Stimulated activated CD8-positive, alpha-beta memory T cell treated with anti-CD3 and anti-CD28 coated beads, Interleukin-4, amount 100 ng/mL, for 1 hour (primary cell): Measurements from ENCODE around the gene RIPOR3.
"Not testable (repeated sequence)": the region's sequence is repeated elsewhere in the genome, so short reads cannot be mapped to it uniquely, and the experiment has no call there.

Experiments
- DNase-seq, 2 donors: peaks; one replicate each; pipeline ENCODE4 v3.0.0-alpha.2; 2020; ENCODE audit warnings: low read depth in 2 of 2, low spot score in 1 of 2

Gene RIPOR3

DNA sequence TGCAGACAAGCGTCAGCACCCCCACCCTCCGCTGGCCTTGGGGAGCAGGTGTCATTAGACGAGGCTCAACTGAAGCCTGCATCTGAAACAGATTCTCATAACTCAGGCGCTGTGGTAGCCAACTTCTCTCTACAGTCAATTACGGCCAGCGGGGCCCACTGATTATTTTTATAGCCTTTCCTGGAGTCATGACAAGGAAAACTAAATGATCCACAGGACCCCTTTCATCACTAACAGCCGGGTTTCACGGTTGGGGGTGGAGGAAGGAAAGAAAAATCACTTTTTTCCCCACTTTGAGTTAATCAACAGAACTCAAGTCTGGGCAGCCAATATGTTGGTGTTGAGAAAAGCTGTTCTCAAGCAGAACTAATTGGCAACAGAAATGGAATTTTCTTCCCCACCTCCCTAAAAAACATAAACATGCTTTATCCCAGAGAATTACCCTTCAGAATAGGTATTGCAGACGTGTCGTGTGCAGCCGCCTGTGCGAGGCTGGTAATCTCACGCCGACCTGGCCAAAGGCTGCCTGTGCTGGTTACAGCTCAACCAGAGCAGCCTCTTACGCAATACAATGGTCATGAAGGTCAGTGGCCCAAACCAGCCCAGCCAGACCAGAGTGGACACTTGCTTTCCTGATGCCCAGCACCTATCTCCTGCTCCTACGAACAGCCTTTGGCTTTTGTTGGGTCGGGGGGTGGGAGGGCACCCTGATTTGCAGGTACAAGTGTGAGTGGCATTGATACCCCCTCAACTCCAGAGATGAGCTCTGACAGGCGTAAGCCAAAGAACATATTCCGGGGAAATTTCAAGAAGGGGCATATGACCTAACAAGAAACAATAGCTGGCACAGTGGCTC lies 11.0 kb downstream of the RIPOR3 start:
- no peak for DNase-seq

DNA sequence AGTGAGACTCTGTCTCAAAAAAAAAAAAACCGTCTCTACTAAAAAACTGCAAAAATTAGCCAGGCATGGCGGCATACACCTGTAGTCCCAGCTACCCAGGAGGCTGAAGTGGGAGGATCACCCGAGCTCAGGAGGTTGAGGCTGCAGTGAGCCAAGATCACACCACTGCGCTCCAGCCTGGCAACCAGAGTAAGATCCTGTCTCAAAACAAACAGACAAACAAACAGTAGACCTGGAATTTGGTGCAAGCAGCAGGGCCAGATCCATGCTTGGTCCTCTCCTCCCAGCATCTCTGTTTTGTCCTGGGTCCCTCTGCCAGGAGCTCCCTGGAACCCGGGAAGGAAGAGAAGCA lies 11.6 kb downstream of the RIPOR3 start:
- DNase-seq = no peak

DNA sequence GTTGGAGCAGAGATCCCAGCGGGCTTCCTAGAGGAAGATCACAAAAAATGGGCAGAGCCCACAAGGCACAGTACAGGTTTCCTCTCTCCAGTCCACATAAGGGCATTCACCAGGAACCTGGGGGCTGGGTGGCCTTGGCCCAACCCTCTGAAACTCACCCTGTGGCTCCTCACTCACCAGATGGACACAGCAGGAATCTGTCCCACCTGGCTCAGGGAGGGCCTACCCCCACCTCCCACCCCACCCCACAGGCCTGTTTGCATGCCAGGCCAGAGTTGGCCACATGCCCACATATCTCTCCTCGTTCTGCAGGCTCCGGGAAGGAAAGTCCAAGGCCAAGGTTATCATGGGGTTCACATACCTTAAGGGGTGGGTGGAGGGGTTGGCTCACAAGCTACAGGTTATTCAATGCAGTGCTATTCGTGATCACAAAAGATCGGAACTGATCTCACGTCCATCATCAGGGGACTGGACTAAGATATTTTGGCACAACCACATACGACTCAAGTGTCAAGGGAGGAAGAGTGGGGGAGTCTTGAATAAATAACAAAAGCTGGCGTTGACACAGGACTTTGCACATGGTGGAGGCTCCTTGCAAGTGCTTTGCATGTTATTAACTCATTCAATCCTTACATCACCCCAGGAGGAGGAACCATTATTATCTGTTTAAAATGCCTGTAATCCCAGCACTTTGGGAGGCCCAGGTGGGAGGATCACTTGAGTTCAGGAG lies 13.0 kb downstream of the RIPOR3 start:
- no peak for DNase-seq

DNA sequence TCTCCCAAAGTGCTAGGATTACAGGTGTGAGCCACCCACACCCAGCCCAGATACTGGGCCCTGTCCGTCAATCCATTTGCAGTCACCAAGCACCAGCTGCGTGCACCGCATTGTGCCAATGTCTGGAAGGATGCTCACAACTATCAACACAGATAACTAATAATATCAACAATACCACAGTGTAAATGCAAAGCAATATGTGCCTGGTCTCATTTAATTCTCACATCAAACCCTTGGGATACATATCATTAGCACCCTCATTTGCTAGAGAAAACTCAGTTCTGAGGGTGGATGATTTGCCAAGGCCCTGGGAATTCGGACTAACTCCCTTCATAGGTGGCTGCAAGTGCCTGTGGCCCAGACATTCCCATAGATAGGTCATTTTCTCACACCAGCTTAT lies 14.5 kb downstream of the RIPOR3 start:
- no peak for DNase-seq

DNA sequence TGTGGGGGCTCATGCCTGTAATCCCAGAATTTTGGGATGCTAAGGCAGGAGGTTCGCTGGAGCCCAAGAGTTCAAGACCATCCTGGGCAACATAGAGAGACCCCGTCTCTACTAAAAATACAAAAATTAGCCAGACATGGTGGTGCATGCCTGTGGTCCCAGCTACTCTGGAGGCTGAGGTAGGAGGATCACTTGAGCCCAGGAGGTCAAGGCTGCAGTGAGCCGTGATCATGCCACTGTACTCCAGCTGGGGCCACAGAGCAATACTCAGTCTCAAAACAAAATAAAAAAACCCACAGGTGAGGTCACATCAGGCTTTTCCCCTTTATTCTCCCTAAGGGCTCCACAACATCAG lies 15.0 kb downstream of the RIPOR3 start:
- not testable (repeated sequence) for DNase-seq

DNA sequence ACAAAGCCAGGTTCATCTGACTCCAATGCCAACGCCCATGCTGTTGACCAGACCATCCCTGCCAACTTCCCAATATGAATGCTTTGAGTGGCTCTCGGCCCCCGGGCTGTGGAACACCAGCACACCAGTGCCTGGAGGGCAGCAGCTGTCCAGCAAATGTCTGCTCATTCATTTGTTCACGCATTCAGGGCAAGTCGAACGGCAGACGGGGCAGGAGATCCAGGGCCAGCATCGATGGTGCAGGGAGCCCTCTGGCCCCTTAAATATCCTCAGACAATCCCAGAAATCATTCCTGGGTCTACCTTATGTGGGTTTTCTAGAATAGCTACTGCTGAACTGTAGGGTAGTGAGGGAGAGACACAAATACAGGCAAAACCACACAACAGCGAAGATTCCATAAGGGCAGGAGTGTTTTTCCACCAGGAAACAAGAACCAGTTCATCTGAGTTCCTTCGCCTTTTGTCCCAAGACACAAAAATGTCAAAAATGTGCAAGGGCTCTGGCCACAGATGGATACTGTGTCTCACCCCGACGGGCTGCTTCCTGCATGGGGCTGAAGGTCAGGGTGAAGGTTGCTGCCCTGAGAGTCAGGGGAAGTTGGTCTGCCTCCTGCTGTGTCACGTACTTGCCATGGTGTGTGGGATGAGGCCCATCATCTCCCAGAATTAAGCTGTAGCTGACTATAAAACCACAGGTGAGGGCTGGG lies 15.5 kb downstream of the RIPOR3 start:
- DNase-seq = no peak

DNA sequence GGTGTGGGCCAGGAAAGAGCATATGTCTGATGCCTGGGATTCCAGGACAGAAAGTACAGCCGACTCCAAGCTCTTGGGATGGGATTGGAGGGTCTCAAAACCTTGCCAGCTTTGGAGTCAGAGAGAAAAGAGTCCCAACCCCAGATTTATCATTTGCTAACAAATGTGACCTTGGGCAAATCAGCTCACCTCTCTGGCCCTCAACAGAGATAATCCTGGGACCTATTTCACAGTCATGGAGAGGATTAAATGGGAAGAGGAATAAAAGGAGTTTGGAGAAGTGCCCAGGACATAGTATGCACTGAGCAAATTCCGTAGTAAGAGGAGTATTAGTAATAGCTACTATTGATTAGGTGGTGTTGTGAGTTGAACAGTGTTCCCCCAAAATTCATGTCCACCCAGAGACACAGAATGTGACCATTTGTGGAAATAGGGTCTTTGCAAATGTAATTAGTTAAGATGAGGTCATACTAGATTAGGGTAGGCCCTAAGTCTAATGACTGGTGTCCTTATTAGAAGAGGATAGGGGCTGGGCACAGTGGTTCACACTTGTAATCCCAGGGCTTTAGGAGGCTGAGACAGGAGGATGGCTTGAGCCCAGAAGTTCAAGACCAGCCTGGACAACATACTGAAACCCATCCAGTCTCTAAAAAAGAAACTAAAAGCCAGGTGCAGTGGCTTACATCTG lies 17.1 kb downstream of the RIPOR3 start:
- DNase-seq = no peak

DNA sequence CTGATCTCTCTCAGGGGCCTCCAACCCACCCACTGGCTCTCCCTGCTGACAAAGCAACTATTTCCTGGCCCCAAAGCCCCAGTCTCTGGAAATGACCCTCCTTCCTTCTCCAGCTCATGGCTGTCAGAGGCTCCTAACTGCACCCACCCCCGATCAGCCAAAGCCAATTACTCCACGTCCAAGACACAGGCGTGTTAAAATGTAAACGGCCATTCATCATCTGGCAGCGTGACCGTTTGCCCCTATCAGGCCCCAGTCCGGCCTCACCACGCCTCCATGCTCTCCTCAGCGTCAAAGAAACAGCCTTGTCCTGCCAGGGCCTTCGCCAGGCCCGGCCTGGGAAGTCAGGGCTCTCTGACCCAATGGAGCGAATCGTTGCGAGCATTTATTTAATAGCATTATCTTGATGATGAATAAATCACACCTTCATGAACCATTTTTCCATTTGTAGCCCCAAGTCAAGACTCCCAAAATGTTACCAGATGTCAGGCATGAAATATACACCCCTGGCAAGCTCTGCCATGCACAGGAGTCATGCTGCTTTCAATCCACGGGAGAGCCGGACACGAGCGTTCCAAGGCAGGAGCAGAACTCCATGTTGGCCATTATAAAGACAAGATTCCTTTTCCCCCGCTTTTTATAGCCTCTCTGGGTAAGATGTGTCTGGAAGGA lies 17.7 kb downstream of the RIPOR3 start:
- DNase-seq = no peak

DNA sequence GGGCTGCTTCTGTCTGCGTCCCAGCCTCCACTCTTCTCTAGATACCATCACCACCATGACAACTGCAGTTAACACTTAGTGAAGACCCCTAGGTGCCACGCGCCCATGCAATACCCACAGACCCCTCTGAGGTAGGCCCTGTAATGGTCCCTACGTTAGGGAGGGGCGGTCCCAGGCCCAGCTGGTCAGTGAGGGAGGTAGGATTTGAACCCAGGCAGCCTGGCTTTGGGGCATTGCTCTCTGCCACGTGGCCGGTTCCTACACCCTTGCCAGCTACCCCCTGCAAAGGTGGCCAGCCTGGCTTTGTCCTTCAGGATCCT lies 18.2 kb downstream of the RIPOR3 start:
- no peak for DNase-seq

DNA sequence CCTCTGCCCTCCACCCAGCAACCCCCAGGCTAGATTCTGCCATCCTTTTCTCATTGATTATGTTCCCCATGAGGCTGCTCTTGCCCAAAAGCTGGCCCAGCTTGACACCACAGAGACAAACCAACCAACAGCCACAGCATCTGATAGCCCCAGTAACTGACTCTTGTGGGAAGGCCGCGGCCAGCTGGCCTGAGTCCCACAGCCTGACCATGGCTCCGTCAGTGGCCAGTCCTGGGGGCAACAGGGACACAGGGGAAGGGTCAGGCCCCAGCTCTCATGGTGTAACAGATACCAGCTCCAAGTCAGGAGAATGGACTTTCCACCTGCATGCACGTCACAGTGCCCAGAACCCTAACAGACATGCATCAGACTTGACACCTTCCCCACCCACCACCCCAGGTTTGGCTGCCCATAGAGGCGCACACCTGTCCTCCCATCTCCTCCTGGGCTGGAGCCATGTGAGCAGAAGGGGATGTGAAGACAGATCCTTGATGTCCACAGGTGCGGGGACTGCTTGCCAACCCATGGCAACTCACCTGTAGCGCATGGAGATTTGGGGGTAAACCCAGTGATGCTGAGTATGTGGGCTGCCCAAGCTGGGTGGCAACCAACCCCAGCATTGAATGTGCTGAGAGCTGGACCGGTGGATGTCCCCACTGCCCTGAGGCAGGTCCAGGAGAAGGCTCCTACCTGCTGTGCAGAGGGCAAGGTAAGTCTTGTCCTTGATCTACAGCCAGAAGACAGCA lies 18.8 kb downstream of the RIPOR3 start:
- DNase-seq = no peak

DNA sequence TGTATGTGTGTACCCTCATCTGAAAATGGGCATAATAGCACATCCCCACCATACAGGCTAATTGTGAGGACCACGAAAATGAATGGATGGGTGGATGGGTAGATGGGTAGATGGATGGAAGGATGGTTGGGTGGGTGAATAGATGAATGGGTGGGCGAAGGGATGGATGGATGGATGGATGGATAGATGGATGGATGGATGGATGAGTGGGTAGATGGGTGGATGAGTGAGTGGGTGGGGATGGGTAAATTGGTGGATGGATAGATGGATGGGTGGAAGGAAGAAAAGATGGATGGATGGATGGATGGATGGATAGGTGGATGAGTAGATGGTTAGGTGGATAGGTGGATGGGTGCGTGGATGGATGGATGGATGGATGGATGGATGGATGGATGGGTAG lies 19.7 kb downstream of the RIPOR3 start:
- no peak for DNase-seq

DNA sequence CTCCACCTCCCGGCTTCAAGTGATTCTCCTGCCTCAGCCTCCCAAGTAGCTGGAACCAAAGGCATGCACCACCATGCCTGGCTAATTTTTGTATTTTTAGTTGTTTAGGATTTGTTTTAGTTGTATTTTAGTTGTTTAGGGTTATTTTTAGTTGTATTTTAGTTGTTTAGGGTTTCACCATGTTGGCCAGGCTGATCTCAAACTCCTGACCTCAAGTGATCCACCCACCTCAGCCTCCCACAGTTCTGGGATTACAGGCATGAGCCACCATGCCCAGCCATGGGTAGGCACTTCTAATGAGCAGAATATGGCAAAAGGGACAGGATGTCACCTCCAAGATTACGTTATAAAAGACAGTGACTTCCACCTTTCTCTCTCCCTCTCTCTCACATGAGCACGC lies 20.3 kb downstream of the RIPOR3 start:
- not testable (repeated sequence) for DNase-seq

DNA sequence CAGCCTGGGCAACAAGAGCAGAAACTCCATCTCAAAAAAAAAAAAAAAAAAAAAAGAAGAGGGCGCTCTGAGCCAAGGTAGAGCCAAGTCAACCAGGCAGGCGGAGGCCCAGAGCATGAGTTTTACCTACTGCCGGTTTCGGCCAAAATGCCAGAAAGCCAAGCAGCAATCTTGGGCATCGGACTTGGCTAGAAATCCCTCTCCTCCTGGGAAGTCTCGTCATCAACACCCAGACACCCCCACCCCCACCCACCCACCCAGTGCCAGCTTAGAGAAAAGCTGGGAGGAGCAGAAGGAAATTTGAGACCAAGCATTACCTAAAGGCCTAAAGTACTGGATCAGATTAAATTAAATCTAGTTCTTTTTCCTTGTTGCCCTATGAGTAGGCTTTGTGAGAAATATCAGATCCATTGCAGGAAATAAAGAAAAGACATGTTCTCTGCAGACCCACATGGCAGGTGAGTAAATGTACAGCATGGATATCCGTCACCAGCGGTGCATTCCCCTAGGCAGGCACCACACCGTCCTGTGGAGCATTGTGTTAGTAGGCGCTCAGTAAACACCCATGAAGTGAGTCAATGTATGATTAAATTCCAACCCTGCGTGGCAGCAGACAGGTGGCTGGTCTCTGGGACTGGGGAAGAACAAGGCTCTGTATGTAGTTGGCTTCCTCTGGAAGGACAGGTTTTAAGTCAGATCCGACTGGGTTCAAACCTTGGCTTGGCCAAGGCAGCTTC lies 21.0 kb downstream of the RIPOR3 start:
- no peak for DNase-seq

DNA sequence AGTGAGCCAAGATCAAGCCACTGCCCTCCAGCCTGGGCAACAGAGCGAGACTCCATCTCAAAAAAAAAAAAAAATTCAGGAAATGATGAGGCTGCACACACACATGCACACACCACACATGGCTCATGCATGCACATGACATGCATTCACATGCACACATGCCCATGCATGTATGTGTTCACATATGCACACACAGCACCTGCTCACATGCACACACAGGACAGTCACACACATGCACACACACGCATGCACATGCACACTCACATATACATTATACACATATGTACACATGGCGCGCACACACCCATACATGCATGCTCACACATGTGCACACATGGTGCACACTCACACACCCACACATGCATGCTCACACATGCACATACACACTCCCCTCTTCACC lies 22.5 kb downstream of the RIPOR3 start:
- no peak for DNase-seq

DNA sequence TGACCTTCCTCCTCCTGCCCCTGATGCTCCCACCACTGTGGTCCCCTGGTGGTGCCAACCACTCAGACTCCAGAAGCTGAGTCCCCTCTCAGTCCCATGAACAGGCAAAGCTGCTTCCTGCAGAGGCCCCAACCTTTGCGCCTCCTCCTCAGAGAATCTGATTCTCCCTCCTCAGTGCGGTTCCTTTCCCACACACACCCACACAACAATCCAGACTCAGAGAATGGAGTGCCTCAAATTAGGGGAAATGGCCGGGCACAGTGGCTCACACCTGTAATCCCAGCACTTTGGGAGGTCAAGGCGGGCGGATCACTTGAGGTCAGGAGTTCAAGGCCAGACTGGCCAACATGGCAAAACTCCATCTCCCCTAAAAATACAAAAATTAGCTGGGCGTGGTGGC lies 23.0 kb downstream of the RIPOR3 start:
- DNase-seq = no peak

DNA sequence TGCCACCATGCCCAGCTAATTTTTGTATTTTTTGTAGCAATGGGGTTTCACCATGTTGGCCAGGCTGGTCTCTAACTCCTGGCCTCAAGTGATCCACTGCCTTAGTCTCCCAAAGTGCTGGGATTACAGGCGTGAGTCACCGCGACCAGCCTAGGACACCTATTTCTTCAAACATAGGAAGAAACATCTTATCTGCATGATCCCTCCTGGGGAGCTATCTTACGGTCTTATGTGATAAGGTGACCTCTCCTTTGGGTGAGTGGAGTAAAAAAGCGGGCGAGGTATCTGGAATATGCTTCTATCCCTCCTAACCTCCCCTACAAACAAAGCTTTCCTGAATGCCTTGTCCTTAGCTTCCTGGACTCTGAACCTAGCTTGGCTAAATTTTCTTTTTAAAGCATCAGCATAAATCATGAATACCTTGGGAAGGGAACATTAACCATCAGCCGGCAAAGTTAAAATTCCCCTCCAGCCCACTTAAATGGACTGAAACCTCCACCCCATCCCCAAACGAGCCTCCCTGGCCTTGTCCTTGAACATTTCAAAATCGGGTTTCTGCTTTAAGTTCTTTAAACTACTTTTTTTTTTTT lies 24.5 kb downstream of the RIPOR3 start:
- DNase-seq = no peak

DNA sequence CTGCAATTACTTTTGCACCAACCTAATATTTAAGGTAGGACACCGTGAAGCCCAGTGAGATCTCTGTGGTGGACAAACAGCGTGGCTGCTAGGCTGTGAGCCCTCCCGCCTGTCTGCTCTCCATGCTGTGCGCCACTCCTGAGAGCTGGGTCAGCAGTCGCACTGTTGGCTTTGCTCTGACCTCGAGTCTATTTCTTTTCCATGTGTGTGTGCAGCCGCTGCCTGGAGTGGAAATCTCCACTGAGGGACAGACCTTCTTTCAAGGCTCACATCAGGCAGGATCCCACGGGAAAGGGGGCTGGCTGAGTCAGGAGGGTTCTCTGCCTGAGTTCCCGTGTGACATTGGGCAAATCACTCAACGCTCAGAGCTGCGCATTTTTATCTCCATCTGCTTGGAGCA lies 27.1 kb downstream of the RIPOR3 start:
- DNase-seq = no peak

DNA sequence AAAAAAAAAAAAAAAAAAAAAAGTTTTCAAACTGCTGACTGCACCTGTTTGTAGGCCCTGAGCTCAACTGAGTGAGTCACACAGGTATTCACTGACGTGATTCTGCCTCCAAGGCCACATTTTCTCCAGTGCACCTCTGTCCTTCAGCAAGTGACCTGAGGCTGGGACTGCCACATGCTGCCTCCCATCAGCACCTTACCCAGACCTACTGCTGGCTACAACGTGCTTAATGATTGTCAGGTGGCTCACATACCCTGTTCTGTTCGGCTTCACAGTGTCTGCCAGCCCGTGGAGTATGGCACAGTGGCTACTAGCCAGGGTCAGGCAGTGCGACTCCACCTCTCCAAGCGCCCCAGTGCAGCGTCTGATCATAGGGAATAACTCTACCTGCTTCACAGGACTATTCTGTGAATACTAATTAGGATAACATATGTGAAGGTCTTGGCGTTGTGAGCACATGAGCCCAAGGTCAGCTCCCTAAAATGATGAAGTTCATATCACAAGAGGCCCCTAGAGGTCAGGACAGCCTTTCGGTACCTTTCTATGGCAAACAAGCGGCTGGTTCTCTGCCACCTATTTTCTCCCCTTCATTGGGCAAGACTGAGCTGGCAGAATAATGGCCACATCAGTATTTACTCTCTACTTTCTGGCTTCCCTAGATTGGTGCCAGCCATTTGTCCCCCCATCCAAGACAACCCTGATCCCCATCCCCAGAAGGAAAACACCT lies 28.1 kb downstream of the RIPOR3 start:
- DNase-seq = no peak
